Activated naive CD4-positive, alpha-beta T cell treated with anti-CD3 and anti-CD28 coated beads, Interleukin-2, amount 50 U/mL, for 24 hours (primary cell): ENCODE results near the gene RDH16.
"Not testable (repeated sequence)": the region's sequence is repeated elsewhere in the genome, so short reads cannot be mapped to it uniquely, and the experiment has no call there.

ENCODE experiments used
- H3K27ac Mint-ChIP-seq: one replicate; pipeline ENCODE4 v1.8.0; 2021; ENCODE audit warnings: mild to moderate bottlenecking, mixed read lengths
- H3K27me3 Mint-ChIP-seq: one replicate; pipeline ENCODE4 v1.8.0; 2021; ENCODE audit warnings: mixed read lengths
- H3K36me3 Mint-ChIP-seq: one replicate; pipeline ENCODE4 v1.8.0; 2021; ENCODE audit warnings: mixed read lengths
- H3K4me1 Mint-ChIP-seq: one replicate; pipeline ENCODE4 v1.8.0; 2021; ENCODE audit warnings: mixed read lengths
- H3K4me3 Mint-ChIP-seq: one replicate; pipeline ENCODE4 v1.8.0; 2021; ENCODE audit warnings: mild to moderate bottlenecking, mixed read lengths
- H3K9me3 Mint-ChIP-seq: one replicate; pipeline ENCODE4 v1.8.0; 2021; ENCODE audit warnings: mixed read lengths

The RDH16 gene

DNA sequence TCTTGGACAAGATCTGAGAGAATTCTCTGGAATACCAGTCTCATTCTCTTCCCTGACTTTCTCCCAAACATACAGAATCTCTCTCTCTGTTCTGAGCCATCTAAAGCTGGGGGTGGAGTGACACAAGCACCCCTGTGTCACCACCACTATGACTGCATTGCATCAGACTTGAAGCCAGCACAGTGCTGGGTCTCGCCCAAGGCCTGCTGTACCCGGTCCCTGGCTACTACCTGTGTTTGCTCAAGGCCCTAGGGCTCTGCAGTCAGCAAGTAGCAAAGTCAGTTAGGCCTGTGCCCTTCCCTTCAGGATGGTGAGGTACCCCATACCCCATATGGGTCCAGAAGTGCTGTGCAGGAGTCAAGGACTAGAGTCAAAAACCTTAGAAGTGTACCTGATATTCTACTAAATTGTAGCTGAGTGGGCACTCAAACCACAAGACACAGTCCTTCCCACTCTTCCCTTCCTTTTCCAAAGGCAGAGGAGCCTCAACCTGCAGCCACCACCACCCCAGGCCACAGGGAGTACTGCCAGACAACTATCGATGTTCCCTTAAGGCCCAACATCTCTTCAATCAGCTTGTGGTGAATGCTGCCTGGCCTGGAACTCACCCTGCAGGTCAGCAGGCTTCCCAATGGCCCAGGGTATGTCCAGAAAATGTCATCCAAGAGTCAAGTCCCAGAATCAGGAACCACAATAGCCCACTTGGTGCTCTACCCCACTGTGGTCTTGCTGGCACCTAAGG lies 21.2 kb upstream of the RDH16 start:
- H3K4me1 Mint-ChIP-seq: no peaks in the 10 kb centered on the region
- H3K27me3 Mint-ChIP-seq: no peaks in the 10 kb centered on the region
- no peak overlapping the region for H3K27ac Mint-ChIP-seq
- H3K4me3 Mint-ChIP-seq: no peak overlapping the region
- no peaks in the 10 kb centered on the region for H3K9me3 Mint-ChIP-seq
- peaks cover 2% of the 10 kb centered on the region for H3K36me3 Mint-ChIP-seq

DNA sequence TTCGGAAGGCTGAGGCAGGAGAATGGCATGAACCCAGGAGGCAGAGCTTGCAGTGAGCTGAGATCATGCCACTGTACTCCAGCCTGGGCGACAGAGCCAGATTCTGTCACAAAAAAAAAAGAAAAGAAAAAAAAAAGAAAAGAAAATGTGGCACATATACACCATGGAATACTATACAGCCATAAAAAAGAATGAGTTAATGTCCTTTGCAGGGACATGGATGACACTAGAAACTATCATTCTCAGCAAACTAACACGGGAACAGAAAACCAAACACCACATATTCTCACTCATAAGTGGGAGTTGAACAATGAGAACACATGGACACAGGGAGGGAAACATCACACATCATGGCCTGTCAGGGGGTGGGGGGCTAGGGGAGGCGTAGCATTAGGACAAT lies 20.0 kb upstream of the RDH16 start:
- H3K4me1 Mint-ChIP-seq, H3K27me3 Mint-ChIP-seq, H3K4me3 Mint-ChIP-seq, H3K9me3 Mint-ChIP-seq, H3K27ac Mint-ChIP-seq, H3K36me3 Mint-ChIP-seq: not testable (repeated sequence)

DNA sequence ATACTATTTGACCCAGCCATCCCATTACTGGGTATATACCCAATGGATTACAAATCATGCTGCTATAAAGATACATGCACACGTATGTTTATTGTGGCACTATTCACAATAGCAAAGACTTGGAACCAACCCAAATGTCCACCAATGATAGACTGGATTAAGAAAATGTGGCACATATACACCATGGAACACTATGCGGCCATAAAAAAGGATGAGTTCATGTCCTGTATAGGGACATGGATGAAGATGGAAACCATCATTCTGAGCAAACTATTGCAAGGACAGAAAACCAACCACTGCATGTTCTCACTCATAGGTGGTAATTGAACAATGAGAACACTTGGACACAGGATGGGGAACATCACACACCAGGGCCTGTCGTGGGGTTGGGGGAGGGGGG lies 16.8 kb upstream of the RDH16 start:
- H3K9me3 Mint-ChIP-seq, H3K27ac Mint-ChIP-seq, H3K27me3 Mint-ChIP-seq, H3K4me1 Mint-ChIP-seq, H3K4me3 Mint-ChIP-seq, H3K36me3 Mint-ChIP-seq: not testable (repeated sequence)

DNA sequence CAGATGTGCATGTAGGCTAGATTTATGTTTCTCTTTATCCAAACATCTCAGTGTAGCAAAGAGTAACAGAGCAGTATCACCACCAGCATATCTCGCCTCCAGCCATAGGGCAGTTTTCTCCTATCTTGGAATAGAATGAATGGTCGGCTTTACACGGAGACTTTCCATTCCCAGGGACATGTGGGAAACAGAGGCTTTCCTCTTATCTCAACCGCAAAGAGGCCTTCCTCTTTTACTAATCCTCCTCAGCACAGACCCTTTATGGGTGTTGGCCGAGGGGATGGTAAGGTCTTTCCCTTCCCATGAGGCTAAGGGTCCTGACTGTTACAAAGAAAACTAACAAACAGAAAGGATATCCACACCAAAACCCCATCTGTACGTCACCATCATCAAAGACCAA lies 11.5 kb upstream of the RDH16 start:
- not testable (repeated sequence) for H3K27me3 Mint-ChIP-seq, H3K4me1 Mint-ChIP-seq, H3K27ac Mint-ChIP-seq, H3K4me3 Mint-ChIP-seq, H3K36me3 Mint-ChIP-seq, H3K9me3 Mint-ChIP-seq

DNA sequence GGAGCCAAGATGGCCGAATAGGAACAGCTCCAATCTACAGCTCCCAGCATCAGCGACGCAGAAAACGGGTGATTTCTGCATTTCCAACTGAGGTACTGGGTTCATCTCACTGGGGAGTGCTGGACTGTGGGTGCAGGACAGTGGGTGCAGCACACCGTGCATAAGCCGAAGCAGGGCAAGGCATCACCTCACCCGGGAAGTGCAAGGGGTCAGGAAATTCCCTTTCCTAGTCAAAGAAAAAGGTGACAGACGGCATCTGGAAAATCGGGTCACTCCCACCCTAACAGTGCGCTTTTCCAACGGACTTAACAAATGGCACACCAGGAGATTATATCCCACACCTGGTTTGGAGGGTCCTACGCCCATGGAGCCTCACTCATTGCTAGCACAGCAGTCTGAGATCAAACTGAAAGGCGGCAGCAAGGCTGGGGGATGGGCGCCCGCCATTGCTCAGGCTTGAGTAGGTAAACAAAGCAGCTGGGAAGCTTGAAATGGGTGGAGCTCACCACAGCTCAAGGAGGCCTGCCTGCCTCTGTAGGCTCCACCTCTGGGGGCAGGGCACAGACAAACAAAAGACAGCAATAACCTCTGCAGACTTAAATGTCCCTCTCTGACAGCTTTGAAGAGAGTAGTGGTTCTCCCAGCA lies 8.7 kb upstream of the RDH16 start:
- not testable (repeated sequence) for H3K36me3 Mint-ChIP-seq, H3K27ac Mint-ChIP-seq, H3K4me3 Mint-ChIP-seq, H3K27me3 Mint-ChIP-seq, H3K4me1 Mint-ChIP-seq, H3K9me3 Mint-ChIP-seq

DNA sequence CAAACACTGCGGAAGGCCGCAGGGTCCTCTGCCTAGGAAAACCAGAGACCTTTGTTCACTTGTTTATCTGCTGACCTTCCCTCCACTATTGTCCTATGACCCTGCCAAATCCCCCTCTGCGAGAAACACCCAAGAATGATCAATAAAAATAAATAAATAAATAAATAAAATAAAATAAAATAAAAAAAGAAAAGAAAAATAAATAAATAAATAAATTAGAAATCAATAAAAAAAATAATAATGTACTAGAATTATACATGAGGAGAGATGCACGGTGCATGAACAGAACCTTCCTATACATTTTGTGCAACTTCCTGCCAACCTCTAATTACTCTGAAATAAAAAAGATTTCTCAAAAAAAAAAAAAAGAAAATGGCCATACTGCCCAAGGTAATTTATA lies 7.7 kb upstream of the RDH16 start:
- H3K27me3 Mint-ChIP-seq, H3K4me1 Mint-ChIP-seq, H3K4me3 Mint-ChIP-seq, H3K36me3 Mint-ChIP-seq, H3K27ac Mint-ChIP-seq, H3K9me3 Mint-ChIP-seq: not testable (repeated sequence)

DNA sequence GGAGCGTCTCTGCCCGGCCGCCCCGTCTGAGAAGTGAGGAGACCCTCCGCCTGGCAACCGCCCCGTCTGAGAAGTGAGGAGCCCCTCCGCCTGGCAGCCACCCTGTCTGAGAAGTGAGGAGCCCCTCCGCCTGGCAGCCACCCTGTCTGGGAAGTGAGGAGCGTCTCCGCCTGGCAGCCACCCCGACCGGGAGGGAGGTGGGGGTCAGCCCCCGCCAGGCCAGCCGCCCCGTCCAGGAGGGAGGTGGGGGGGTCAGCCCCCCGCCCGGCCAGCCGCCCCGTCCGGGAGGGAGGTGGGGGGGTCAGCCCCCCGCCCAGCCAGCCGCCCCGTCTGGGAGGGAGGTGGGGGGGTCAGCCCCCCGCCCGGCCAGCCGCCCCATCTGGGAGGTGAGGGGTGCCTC lies 6.1 kb upstream of the RDH16 start:
- not testable (repeated sequence) for H3K9me3 Mint-ChIP-seq, H3K4me3 Mint-ChIP-seq, H3K4me1 Mint-ChIP-seq, H3K36me3 Mint-ChIP-seq, H3K27ac Mint-ChIP-seq, H3K27me3 Mint-ChIP-seq

DNA sequence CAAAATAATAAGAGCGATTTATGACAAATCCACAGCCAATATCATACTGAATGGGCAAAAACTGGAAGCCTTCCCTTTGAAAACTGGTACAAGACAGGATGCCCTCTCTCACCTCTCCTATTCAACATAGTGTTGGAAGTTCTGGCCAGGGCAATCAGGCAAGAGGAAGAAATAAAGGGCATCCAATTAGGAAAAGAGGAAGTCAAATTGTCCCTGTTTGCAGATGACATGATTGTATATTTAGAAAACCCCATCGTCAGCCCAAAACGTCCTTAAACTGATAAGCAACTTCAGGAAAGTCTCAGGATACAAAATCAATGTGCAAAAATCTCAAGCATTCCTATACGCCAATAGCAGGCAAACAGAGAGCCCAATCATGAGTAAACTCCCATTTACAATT lies 4.8 kb upstream of the RDH16 start:
- not testable (repeated sequence) for H3K27ac Mint-ChIP-seq, H3K36me3 Mint-ChIP-seq, H3K27me3 Mint-ChIP-seq, H3K4me3 Mint-ChIP-seq, H3K9me3 Mint-ChIP-seq, H3K4me1 Mint-ChIP-seq

DNA sequence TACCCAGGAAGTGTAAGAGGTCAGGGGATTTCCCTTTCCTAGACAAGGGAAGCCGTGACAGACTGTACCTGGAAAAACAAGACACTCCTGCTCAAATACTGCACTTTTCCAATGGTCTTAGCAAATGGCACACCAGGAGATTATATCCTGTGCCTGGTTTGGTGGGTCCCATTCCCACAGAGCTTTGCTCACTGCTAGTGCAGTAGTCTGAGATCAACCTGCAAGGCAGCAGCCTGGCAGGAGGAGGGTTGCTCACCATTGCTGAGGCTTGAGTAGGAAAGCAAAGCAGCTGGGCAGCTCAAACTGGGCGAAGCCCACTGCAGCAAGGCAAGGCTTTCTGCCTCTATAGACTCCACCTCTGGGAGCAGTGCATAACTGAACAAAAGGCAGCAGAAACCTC lies 1.0 kb upstream of the RDH16 start:
- H3K36me3 Mint-ChIP-seq: peaks cover 2% of the 10 kb centered on the region
- no peaks in the 10 kb centered on the region for H3K4me1 Mint-ChIP-seq
- no peaks in the 10 kb centered on the region for H3K27me3 Mint-ChIP-seq
- no peaks in the 10 kb centered on the region for H3K9me3 Mint-ChIP-seq
- no peak overlapping the region for H3K27ac Mint-ChIP-seq
- no peak overlapping the region for H3K4me3 Mint-ChIP-seq

DNA sequence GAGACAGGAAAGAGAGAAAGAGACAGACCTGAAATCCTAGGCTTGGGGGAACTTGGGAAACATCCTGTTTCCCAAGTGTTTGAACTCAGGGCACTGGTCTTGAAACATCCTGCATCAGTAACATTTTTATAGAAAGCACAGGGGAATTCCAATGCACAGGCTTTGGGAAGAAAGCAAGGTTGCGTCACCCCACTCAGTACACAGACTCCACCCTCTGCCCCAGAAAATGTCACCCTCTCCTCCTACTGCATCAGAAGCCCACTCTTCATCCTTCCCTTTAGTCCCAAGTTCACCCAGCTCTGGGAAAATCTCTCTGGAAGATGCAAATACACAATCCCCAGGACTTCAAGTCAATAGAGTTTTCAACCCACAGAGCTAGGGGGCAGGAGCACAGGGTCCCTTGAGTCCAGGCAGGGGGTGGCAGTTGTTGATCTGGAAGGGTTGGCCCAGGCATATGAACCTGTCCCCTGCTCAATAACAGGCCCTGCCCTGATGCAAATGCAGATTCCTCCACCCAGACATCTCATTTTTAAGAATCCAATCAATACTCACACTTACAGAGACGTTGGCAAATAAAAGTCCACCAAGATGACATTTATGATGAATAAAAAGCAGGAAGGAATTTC lies 1.7 kb downstream of the RDH16 start:
- H3K27ac Mint-ChIP-seq: no peak overlapping the region
- H3K9me3 Mint-ChIP-seq: no peaks in the 10 kb centered on the region
- no peak overlapping the region for H3K4me3 Mint-ChIP-seq
- no peaks in the 10 kb centered on the region for H3K27me3 Mint-ChIP-seq
- peaks cover 2% of the 10 kb centered on the region for H3K36me3 Mint-ChIP-seq
- H3K4me1 Mint-ChIP-seq: no peaks in the 10 kb centered on the region

DNA sequence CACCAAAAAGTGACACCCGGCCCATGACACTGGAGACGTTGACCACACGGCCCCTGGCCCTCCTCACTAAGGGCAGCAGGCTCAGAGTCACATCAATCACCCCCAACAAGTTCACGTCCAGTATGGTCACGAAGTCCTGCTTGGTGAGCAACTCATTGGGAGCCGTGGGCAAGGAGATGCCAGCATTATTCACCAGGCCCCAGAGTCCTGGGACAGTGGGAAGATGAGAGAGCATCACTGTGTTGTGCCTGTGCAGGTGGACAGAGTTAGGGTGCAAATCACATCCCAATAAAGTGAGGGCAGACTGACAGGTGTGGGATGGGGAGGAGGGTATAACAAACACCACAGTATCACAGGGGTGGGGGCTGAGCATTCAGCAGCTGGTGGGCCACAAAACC lies 2.5 kb downstream of the RDH16 start:
- H3K36me3 Mint-ChIP-seq: peaks cover 2% of the 10 kb centered on the region
- H3K27me3 Mint-ChIP-seq: no peaks in the 10 kb centered on the region
- no peaks in the 10 kb centered on the region for H3K4me1 Mint-ChIP-seq
- no peak overlapping the region for H3K4me3 Mint-ChIP-seq
- H3K27ac Mint-ChIP-seq: no peak overlapping the region
- no peaks in the 10 kb centered on the region for H3K9me3 Mint-ChIP-seq

DNA sequence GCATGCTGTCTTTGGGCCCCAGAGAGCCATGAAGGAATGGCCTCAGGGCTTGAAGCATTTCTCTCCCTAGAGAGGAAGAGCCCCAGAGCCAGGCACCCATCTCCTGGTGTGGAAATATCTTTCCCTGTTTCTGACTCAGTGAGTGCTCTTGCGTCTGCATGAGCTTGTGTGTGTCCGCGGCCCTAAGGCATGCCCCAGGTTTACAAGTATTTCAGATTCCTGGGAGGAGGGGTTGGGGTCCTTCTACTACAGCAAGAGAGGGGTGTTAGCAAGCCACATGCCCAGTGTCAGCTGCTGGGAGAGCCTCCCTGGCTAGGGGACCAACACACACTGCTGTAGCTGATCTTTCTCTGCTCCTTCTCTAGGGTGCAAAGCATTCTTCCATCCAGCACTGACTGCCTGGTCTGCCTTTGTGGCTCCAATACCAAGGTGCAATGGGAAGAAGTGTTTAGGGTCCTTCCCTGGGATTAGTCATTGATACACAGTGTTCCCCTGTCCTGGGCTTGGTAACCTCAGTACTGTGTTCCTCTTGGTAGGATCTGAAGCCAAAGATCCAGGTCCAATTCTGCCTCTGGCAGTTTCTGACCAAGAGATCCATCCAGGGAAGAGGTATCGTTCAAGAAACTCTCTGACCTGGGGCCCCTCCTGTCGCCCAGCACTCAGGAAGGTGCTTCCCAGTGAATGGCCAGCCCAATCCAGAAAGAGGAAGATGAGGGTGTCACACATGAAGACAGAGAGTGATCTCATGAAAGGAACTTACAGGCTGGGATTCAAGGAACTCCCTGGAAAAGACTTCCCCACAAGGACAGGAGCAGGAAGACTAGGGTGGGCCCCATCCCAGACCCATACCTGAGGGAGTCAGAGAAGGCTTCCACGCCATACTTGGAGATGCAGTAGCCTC lies 3.1 kb downstream of the RDH16 start:
- H3K36me3 Mint-ChIP-seq: peaks cover 5% of the 10 kb centered on the region
- no peaks in the 10 kb centered on the region for H3K27me3 Mint-ChIP-seq
- no peak overlapping the region for H3K4me3 Mint-ChIP-seq
- H3K27ac Mint-ChIP-seq: no peak overlapping the region
- H3K9me3 Mint-ChIP-seq: no peaks in the 10 kb centered on the region
- H3K4me1 Mint-ChIP-seq: no peaks in the 10 kb centered on the region

DNA sequence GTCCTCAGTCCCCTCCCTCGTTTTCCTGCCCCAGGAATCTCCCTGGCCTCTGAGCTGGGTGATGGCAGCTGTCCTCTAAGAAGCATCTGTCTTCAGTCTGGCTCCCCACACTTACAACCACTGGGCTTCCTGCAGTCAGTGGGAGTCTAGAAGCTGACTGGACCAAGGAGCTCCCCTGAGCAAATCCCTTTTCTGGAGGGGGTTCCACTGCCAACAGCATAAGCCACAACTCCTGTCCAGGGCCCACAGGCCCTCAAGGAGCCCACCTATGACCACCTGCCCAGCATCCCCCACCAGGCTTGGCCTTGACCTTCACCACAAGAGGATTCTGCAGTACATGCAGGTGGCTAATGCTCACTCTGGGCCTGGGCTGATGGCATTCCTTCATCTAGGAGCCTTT lies 4.1 kb downstream of the RDH16 start:
- no peaks in the 10 kb centered on the region for H3K4me1 Mint-ChIP-seq

DNA sequence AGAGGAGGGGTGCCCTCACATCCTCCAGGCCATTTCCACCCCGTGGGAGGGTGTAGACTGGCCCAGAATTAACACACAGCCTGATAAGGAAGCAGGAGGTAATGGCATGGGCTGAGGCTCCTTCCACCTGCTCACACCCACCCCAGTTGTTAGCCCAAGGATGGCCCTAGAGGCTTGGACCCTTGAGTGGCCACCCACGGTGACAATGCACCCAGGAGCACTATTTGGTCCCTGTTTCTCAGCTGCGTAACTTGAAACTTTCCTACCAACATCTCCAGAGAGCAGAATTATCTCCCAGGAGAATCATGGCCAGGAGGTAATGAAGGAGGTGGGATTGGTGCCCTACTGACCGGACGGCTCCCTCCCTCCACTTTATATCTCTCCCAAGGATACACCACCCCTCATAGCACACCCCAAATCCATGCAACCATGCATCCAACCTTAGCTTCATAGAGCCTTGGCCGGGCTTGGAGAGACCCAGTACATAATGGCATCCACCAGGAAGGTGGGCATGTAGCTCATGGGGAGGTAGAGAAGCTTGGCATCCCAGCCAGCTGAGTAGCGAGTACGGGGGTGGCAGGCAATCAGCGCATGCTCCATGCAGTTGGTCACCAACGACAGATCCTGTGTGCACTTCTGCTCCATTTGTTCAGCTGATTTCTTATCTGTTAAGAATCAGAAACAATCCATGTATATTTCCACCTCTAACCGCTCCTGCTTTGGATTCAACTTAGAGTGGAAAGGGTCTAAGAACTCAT lies 5.6 kb downstream of the RDH16 start:
- H3K4me1 Mint-ChIP-seq: no peaks in the 10 kb centered on the region
- H3K36me3 Mint-ChIP-seq: peaks cover 3% of the 10 kb centered on the region
- H3K27ac Mint-ChIP-seq: no peak overlapping the region
- H3K4me3 Mint-ChIP-seq: no peak overlapping the region
- H3K27me3 Mint-ChIP-seq: peaks cover 1% of the 10 kb centered on the region
- H3K9me3 Mint-ChIP-seq: peaks cover 9% of the 10 kb centered on the region

More for the DNA sequence above, 4.1 kb downstream of the RDH16 start:
- H3K27ac Mint-ChIP-seq: no peak overlapping the region
- H3K9me3 Mint-ChIP-seq: no peaks in the 10 kb centered on the region
- H3K4me3 Mint-ChIP-seq: no peak overlapping the region
- no peaks in the 10 kb centered on the region for H3K27me3 Mint-ChIP-seq
- peaks cover 5% of the 10 kb centered on the region for H3K36me3 Mint-ChIP-seq

DNA sequence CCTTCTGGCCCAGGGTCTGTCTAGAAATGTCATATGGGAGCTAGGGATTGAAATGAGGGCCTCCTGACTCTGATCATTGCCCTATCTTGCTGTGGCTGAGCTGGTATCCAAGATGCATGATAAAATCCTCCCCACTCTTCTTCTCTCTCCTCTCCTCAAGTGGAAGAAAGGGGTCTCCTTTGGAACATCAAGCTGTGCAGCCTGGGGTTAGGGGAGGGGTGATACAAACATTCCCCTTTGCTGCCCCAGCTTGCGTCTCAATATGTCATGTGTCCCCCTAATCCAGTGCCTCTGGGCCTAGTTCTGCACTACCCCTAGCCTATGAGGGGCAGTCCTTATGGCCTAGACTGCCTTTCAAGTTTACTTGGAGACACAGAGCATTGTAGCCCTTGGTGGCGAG lies 8.5 kb downstream of the RDH16 start:
- H3K4me3 Mint-ChIP-seq: no peak overlapping the region
- no peak overlapping the region for H3K27ac Mint-ChIP-seq
- peaks cover 1% of the 10 kb centered on the region for H3K27me3 Mint-ChIP-seq
- H3K9me3 Mint-ChIP-seq: peaks cover 24% of the 10 kb centered on the region
- peaks cover 3% of the 10 kb centered on the region for H3K36me3 Mint-ChIP-seq
- no peaks in the 10 kb centered on the region for H3K4me1 Mint-ChIP-seq
